ENCODE data around the gene PDGFRB. TPM values are rescaled to one million over a fixed set of nuclear protein-coding genes. Genes with fewer than 3 reads are reported as not detected.

Gene PDGFRB
- total and polyA plus RNA-seq, 2 of the 8 experiments (the other 6 are each of a cell fraction or from before 2014, with no cell fraction given) = 4.2 to 13.7 TPM

DNA sequence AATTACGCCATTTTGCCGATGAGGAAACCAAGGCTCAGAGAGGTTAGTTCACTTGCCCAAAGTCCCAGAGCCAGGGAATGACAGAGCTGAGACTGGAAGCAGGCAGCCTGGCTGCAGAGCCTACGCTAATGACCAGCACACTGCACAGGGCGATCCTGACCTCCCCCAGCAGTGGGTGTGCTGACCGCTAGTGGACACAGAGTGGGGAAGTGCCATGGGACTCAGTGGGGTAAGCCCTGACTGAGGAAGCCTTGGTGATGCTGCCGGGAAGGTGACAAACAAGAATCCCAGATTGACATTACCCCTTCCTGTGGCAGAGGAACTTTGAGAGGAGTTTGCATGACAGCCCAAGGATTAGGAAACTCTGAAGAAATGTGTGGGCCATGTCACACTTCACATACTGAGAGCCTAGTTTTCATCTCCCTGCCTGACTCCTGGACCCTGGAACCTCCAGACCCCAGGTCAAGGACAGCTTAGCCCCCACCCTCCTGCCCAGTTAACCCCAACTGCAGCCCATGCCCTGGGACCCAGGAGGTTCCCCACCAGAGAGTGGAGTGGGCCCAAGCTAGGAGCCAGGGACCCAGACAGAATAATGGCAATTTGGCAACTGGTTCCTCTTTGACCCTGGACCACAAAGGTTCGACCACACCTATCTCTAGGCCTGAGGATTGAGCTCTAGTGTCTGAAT, 49.6 kb downstream of the PDGFRB start (continued):
- TF ChIP-seq GTF2F1 (IDR thresholded peaks at IDR 0.05; ENCODE audit: borderline replicate concordance, low read depth, low read length) (no peak), TCF12 (IDR thresholded peaks at IDR 0.05; ENCODE audit: low read depth, low read length) (no peak), EZH2 (IDR thresholded peaks at IDR 0.05; ENCODE audit: low read depth, low read length, severe bottlenecking) (no peak), SP1 (IDR thresholded peaks at IDR 0.05; ENCODE audit: low read depth, low read length) (no peak), NRF1 (IDR thresholded peaks at IDR 0.05; ENCODE audit: low read depth, low read length) (no peak), BRCA1 (IDR thresholded peaks at IDR 0.05; ENCODE audit: low read depth, low read length) (no peak), KDM5A (IDR thresholded peaks at IDR 0.05; ENCODE audit: low read length) (no peak), EGR1 (IDR thresholded peaks at IDR 0.05; ENCODE audit: borderline replicate concordance, low read depth, low read length) (no peak)

All from H1 (cell line).